NCI-H2107 treated with DMSO at 0.1 percent for 48 hours (cell line): ENCODE measurements around the gene SENP7.

Experiments
- DNase-seq: peaks from one replicate; lab custom pipeline; 2025; ENCODE audit not compliant: unreplicated experiment; lab: John Stamatoyannopoulos, UW

Gene SENP7

DNA sequence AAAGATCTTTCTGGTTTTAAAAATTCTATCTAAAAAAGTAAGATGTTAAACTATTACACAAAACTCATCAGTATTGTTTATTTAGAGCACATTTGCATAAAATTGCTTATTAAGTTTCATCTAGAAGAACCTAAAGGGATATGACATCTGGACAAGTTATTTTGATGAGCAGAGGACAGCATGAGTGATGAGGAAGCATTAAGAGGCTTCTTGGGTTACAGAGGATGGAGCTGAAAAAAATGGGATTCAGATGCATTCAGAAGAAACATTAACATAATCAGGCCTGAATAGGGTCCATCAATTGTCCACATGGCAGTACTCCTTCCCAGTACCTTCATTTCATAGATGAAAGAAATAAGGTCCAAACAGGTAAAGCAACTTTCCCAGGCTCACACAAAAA is 234.3 kb downstream of the SENP7 start:
- no peak for DNase-seq
